ENCODE results near the gene CRMP1.

Gene CRMP1

GRCh38 chr4:5882947-5883346, 9.9 kb downstream of the CRMP1 start:
- TF ChIP-seq, protein P1, sequence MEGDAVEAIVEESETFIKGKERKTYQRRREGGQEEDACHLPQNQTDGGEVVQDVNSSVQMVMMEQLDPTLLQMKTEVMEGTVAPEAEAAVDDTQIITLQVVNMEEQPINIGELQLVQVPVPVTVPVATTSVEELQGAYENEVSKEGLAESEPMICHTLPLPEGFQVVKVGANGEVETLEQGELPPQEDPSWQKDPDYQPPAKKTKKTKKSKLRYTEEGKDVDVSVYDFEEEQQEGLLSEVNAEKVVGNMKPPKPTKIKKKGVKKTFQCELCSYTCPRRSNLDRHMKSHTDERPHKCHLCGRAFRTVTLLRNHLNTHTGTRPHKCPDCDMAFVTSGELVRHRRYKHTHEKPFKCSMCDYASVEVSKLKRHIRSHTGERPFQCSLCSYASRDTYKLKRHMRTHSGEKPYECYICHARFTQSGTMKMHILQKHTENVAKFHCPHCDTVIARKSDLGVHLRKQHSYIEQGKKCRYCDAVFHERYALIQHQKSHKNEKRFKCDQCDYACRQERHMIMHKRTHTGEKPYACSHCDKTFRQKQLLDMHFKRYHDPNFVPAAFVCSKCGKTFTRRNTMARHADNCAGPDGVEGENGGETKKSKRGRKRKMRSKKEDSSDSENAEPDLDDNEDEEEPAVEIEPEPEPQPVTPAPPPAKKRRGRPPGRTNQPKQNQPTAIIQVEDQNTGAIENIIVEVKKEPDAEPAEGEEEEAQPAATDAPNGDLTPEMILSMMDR (IDR thresholded peaks at IDR 0.05; ENCODE audit: extremely low read depth, missing control alignments) = no peak
- no peak for DNase-seq (ENCODE audit: low spot score)

DNA sequence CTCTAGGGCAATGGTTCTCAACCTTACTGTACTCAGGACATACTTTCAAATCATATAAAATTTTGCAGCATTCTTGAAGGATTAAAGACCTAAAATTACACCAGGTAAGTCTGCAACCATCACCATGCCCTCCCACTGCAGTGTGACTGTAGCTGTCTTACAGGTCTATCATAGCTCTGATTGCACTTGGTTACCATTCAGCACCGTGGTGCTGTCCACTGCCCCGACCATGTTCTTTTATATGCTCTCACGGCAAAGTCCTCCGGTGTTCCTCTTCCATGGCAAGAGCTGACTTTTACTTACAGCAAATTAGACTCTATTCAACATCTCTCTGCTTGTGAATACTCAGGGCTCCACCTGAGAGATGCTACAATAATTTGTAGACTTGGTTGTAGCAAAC, 11.5 kb downstream of the CRMP1 start:
- TF ChIP-seq, protein P1 (IDR thresholded peaks at IDR 0.05; ENCODE audit: extremely low read depth, missing control alignments) = no peak
- no peak for DNase-seq (ENCODE audit: low spot score)

DNA sequence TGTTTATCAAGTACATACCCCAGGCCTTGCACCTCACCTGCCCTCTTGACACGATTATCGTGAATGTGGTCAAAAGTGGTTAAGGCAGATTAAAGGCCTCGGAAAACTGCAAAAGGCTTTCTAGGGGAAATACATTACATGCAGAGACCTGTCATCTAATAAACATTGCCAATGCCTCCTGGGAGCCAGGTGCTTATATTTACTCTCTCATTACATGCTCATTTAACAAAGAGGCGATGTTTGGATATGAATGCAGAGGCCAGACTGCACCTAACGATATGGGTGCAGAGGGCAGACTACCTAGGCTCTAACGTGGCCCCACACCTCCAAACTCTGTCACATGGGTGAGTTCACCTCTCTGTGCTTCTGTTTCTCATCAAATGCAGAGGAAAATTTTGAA, 14.5 kb downstream of the CRMP1 start:
- no peak for DNase-seq (ENCODE audit: low spot score)

DNA sequence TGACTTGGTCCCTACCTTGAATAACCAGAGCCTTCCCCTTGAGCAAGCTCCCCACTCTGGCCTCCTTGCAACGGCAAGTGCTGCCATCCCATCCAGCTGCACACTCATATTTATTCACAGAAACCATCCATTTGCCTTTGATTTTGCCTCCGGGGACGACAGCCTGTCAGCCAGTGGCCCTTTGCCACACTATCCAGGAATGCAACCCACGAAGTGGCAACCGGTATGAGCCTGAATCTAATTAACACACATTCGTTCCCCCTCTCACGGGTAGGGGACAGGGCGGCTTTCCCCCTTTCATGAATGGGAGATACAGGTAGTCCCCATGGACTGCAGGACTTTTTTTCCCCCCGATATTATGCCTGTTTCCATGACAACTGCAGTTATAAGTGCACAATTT, 15.5 kb downstream of the CRMP1 start:
- DNase-seq (ENCODE audit: low spot score) = no peak

More for the DNA sequence above, 14.5 kb downstream of the CRMP1 start:
- TF ChIP-seq, protein P1 (IDR thresholded peaks at IDR 0.05; ENCODE audit: extremely low read depth, missing control alignments) = no peak

DNA sequence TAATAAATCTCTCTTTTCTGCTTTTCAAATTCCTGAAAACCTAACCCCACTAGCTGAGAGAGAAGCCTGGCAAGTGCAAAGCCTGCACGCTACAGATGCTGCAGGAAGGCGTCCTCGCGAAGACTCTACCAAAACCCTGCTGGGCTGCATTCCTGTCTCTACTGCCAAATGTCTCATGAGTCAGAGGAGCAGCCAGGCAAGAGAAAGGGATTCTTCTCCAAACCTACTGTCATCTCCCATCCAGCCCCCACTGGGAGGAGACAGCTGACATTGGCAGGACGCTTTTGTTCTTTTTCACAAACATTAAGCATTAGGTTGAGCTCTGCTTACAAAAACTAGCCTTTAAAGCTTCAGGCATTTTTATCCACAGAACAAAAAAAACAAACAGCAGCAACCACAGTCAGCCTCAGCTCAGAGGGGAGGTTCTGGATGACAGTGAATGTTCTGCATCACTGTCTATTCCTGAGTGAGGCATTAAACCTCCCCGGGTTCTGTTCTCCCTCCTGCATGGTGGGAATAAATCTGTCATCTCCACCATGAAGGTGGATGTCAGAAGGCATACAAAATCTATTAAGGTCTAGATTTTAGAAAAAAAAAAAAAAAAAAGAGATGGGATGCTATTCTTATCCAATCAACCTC, 18.0 kb downstream of the CRMP1 start:
- TF ChIP-seq, protein P1 (IDR thresholded peaks at IDR 0.05; ENCODE audit: extremely low read depth, missing control alignments) = no peak
- no peak for DNase-seq (ENCODE audit: low spot score)

More for the DNA sequence above, 15.5 kb downstream of the CRMP1 start:
- TF ChIP-seq, protein P1 (IDR thresholded peaks at IDR 0.05; ENCODE audit: extremely low read depth, missing control alignments) = no peak

GRCh38 chr4:5870701-5871100, 22.2 kb downstream of the CRMP1 start:
- no peak for DNase-seq (ENCODE audit: low spot score)
- TF ChIP-seq, protein P1 (IDR thresholded peaks at IDR 0.05; ENCODE audit: extremely low read depth, missing control alignments) = no peak

GRCh38 chr4:5869966-5870619, 22.8 kb downstream of the CRMP1 start:
- TF ChIP-seq, protein P1 (IDR thresholded peaks at IDR 0.05; ENCODE audit: extremely low read depth, missing control alignments) = no peak
- DNase-seq (ENCODE audit: low spot score) = no peak
